ENCODE data around the gene GMNN.

GRCh38 chr6:24755279-24755678 lies 19.5 kb upstream of the GMNN start:
- TF ChIP-seq CTCF (IDR thresholded peaks at IDR 0.05) (no peak), POLR2A (IDR thresholded peaks at IDR 0.05) (no peak)

All from thyroid gland (tissue), 4 donors.